Measurements from ENCODE around the gene SYPL2. TPM values are rescaled to one million over a fixed set of nuclear protein-coding genes. Genes with fewer than 3 reads are reported as not detected.

SYPL2 gene
- total RNA-seq, 1 experiment from 2014 or later, result 2.5 TPM

DNA sequence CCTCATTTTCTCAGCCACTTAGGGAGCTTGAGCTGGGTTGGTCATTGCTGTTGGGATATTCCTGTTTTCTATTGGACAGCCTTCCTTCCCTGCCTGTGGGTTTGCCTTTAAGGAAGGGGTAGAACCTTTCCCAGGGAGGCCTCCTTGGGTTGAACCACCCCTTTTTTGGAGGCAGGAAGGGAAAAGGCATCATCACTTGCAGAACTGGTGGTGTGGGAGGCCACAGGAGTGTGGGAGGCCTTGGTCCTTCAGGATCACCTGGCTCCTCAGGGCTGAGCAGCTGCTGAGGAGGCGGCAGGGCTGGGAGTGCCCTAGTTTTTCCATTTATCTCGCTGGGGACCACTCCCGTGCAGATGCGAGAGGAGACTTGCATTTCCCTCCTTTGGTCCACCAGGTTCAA, 26.9 kb downstream of the SYPL2 start:
- Histone ChIP-seq H2BK5ac (ENCODE audit: insufficient read length, low read length) (no peak overlapping the region), H2BK20ac (ENCODE audit: low read depth, low read length, poor library complexity, severe bottlenecking) (no peak overlapping the region), H4K8ac (replicated peaks; ENCODE audit: insufficient read length, low read depth, low read length) (no peak overlapping the region), H3K9me3 (ENCODE audit: control insufficient read depth, low read depth, low read length) (no peaks in the 10 kb centered on the region), H3K27ac (ENCODE audit: insufficient read length, low read depth, low read length) (no peak overlapping the region), H3K56ac (ENCODE audit: insufficient read length, low read depth, low read length) (no peak overlapping the region), H3K27me3 (ENCODE audit: insufficient read depth, low read length) (no peaks in the 10 kb centered on the region), H2AK5ac (ENCODE audit: insufficient read length, low read length) (no peak overlapping the region), H4K20me1 (ENCODE audit: control insufficient read depth, insufficient read depth, insufficient read length) (no peaks in the 10 kb centered on the region), H3K4ac (ENCODE audit: low read depth, low read length) (no peak overlapping the region), H4K91ac (ENCODE audit: insufficient read length, low read depth, low read length) (no peak overlapping the region), H2BK15ac (ENCODE audit: low read depth, low read length) (no peak overlapping the region), H3K23ac (ENCODE audit: insufficient read length, low read depth, low read length) (no peak overlapping the region), H3K9ac (ENCODE audit: extremely low read depth, insufficient read length, low read length) (no peak overlapping the region), H3K4me1 (ENCODE audit: insufficient read depth, low read length) (no peaks in the 10 kb centered on the region), H3K23me2 (ENCODE audit: insufficient read length, low read depth, low read length, poor library complexity, severe bottlenecking) (no peaks in the 10 kb centered on the region), H3T11ph (ENCODE audit: low read length) (no peak overlapping the region), H3K79me1 (ENCODE audit: insufficient read depth, low read depth, low read length, poor library complexity, severe bottlenecking) (no peaks in the 10 kb centered on the region), H4K5ac (ENCODE audit: insufficient read length, low read depth, low read length) (no peak overlapping the region), H3K14ac (ENCODE audit: insufficient read depth, low read length) (no peak overlapping the region), H3K79me2 (ENCODE audit: insufficient read depth, low read length) (no peaks in the 10 kb centered on the region), H3K18ac (ENCODE audit: insufficient read length, low read depth, low read length) (no peak overlapping the region), H3K4me2 (ENCODE audit: insufficient read depth, insufficient read length, low read length) (peak overlapping the region; percentile 15), H2AFZ (ENCODE audit: low read length) (no peak overlapping the region), H2BK12ac (ENCODE audit: insufficient read length, low read depth, low read length) (no peak overlapping the region), H2BK120ac (ENCODE audit: low read depth, low read length, poor library complexity, severe bottlenecking) (no peak overlapping the region)
- TF ChIP-seq CTCF (conservative IDR thresholded peaks at IDR 0.05), result no peak
- no CpG with 5 or more reads among the region's 4 CpGs for WGBS (ENCODE audit: extremely low coverage, insufficient read length, low lambda C conversion rate)
- no peaks in the 10 kb centered on the region for H3K27me3 Mint-ChIP-seq (ENCODE audit: low read depth)
- peak overlapping the region; percentile 91 to 93; a peak in 4 of 5 replicates for H3K4me3 Mint-ChIP-seq
- peaks cover 10 to 13% of the 10 kb centered on the region in 2 experiments for H3K4me1 Mint-ChIP-seq
- H3K27ac Mint-ChIP-seq, result no peak overlapping the region
- no peak for DNase-seq
- no peaks in the 10 kb centered on the region for H3K9me3 Mint-ChIP-seq
- peaks cover 0 to 40% (median under 1%) of the 10 kb centered on the region in 3 experiments; a peak in 3 of 7 replicates for H3K36me3 Mint-ChIP-seq (ENCODE audit: insufficient read depth in 1 of 3, low read depth in 3 of 3)
